GM19324 (cell line): Measurements from ENCODE around the gene COQ5.

ENCODE experiments used
- ATAC-seq: cut with Tn5 transposase; IDR thresholded peaks from one replicate; pipeline ENCODE4 v1.9.1; 2021; ENCODE audit warnings: mild to moderate bottlenecking, moderate library complexity; ENCODE audit not compliant: unreplicated experiment, low FRiP score

The COQ5 gene, protein sequence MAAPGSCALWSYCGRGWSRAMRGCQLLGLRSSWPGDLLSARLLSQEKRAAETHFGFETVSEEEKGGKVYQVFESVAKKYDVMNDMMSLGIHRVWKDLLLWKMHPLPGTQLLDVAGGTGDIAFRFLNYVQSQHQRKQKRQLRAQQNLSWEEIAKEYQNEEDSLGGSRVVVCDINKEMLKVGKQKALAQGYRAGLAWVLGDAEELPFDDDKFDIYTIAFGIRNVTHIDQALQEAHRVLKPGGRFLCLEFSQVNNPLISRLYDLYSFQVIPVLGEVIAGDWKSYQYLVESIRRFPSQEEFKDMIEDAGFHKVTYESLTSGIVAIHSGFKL

DNA sequence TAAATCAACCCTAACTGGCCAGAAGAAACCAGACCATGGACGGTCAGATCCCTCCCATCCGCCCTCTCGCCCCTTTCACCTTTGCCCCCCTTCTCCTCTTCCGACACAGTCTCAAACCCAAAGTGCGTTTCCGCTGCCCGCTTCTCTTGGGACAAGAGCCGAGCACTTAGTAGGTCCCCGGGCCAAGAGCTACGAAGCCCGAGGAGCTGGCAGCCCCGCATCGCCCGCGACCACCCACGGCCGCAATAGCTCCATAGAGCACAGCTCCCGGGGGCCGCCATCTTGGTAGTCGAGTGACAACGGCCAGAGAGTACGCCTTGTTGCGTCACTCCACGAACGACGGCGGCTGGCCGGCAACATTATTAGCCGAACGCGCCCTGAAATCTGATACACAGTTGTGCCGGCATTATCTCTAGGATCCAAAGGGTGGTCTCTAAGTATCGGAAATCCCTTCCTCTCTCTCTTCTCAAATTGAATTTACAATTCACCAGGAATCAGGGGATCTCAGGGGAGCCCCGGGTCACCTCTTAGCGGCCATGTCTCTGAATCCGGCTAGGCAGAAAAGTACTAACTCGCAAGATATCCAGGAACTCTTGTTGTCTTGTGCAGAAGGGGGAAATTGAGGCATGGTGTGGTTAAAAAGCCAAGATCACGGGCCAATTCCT is at the start of gene COQ5:
Gene COQ5, minus strand, starts transcription at position 298 of the 665 bp plus-strand sequence. Its CDS starts 17 bp downstream, at position 281.
- ATAC-seq = peak; percentile 77

DNA sequence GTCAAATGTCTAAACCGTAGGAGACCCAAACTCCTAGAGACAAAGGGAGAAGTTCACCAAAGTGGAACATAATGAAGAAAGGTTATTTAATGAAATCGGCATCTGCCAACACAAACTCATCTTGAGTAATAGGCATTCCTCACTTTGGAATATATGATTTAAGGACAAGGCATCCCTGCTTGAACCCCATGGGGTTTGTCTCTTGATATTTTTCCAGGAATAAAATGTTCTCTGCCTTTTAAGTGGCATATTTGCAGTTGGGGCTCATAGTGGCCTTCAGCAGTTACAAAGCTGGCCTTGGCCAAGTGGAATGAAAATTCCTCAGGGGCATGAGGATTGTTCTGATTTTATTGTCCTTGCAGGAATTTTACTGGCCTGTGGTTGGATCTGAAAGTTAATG is 45.1 kb upstream of the COQ5 start:
- ATAC-seq = no peak

- ATAC-seq = no peak
Observed at GRCh38 chr12:120573560-120573959, 44.6 kb upstream of the COQ5 start.

DNA sequence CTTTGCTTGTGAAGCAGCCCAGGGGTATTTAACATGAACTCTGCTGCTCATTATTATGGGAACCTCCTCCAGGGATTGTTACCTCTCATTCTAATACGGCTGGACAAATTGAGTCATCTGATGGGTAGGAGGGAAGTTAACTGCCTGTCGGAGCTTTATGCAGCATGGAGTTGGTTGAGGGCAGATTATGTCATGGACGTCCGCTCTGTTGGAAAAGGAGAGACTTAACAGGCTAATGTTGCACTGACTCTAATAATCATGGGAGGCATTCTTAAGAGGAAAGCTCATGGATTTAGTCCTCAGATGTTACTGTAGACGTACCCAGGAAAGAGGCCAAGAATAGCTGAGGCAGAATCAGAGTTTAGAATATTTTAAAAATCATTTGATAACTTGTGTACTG is 42.3 kb upstream of the COQ5 start:
- ATAC-seq = no peak

GRCh38 chr12:120563495-120563894 is 34.5 kb upstream of the COQ5 start:
- no peak for ATAC-seq

- no peak for ATAC-seq
Observed at GRCh38 chr12:120562906-120563305, 33.9 kb upstream of the COQ5 start.

GRCh38 chr12:120557589-120557988 is 28.6 kb upstream of the COQ5 start:
- no peak for ATAC-seq

DNA sequence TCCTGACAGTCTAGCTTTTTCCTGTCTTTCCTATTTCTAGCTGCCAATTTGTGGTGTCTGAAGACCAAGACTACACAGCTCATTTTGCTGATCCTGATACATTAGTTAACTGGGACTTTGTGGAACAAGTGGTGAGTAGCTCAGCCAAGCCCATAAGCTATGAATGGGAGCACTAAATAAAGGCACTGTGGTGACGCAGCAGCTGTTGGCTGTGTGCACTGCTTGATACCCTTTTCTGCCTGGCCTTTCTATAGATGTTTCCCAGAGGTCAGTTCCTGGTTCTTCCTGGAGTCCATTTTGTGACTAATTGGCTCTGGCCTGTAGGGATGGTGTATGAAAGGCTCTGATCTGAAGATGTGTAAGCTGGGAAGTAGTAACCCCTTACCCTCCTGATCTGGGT is 25.7 kb upstream of the COQ5 start:
- no peak for ATAC-seq

GRCh38 chr12:120546050-120546386 is 17.1 kb upstream of the COQ5 start:
- no peak for ATAC-seq

DNA sequence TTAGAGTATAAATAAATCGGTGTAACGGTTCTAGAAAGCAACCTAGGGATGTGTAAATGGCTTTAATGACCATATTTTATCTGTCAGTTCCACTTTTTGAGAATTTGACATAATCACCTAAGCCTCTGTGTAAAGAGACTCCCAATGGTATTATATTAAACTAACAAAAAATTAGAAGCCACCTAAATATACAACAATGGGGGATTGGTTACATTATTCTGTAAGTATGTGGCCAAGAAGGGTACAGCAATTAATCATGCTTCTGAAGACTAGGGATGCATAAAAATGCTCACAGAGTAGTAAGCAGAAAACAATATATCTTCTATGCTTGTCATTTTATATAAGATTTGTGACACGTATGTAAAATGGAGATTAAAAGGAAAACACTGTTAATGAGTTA is 15.7 kb upstream of the COQ5 start:
- no peak for ATAC-seq

GRCh38 chr12:120542166-120542565 is 13.2 kb upstream of the COQ5 start:
- ATAC-seq = no peak

DNA sequence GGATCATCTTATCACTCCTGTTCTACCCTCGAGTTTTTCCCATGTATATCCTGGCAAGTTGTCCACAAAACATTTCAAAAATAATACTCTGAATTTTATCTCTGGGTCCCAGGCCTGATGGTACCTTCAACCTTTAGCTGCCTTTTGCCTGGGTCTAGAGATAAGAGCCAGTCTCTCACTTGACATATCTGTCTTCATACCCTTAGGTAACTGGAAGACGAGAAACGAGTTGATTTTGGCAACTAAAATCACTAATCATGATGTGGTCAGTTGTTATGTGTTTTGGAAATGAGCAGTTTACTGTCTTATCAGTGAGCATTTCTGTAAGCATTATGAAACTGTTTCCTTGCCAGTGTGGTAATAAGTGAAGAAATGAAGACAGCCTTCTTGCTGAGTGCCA is 11.5 kb upstream of the COQ5 start:
- no peak for ATAC-seq

GRCh38 chr12:120539303-120539702 is 10.3 kb upstream of the COQ5 start:
- ATAC-seq = no peak

GRCh38 chr12:120538281-120539156 is 9.6 kb upstream of the COQ5 start:
- ATAC-seq = no peak

GRCh38 chr12:120537856-120538220 is 8.9 kb upstream of the COQ5 start:
- no peak for ATAC-seq

DNA sequence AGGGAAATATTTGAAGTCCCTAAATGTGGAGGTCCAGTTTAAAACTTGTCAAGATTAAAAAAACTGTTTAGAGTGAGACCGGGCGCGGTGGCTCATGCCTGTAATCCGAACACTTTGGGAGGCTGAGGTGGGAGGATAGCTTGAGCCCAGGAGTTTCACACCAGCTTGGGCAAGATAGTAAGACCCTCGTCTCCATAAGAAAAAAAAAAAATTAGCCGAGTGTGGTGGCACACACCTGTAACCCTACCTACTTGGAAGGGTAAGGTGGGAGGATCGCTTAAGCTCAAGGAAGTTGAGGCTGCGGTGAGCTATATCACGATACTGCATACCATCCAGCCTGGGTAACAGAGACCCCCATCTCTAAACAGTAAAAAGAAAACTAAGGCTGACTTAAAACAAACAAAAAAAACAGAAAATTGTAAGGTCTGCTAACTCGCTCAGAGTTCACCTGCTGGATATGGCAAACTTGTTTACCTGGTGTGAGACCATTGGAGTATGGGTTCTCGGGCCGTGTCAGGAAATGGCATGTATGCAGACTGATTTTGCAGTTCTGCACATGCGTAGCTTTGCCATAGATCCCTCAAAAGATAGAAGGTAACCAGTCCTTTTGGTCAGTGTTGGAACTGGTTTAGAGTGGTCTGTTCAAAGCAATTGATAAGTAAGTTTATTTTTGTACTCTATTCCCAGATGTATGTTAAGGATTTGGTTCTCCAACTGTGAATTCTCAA is 7.3 kb upstream of the COQ5 start:
- no peak for ATAC-seq

- ATAC-seq = peak; percentile 41
Observed at GRCh38 chr12:120534703-120535655, 6.0 kb upstream of the COQ5 start.

DNA sequence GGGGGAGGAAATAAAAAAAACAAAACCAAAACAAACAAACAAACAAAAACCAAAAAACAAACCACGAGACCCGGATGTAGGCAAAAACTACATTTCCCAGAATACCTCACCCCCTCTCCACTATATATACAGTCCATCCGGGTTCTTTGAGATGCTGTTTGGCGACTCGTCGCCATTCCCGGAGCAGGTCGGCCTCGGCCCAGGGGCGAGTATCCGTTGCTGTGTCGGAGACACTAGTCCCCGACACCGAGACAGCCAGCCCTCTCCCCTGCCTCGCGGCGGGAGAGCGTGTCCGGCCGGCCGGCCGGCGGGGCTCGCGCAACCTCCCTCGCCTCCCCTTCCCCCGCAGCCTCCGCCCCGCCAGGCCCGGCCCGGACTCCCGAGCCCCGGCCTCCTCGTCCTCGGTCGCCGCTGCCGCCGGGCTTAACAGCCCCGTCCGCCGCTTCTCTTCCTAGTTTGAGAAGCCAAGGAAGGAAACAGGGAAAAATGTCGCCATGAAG is 5.3 kb upstream of the COQ5 start, which contains the start of gene RNF10:
Gene RNF10, plus strand, starts transcription at position 154 of the 500 bp plus-strand sequence. CDS start 456 bp downstream, outside the sequence.
- ATAC-seq = peak; percentile 72

- no peak for ATAC-seq
Observed at GRCh38 chr12:120532701-120533238, 3.8 kb upstream of the COQ5 start.
